Suprapubic skin (tissue), 4 donors: ENCODE data around the gene PDE4D. TPM values are rescaled to one million over a fixed set of nuclear protein-coding genes. Genes with fewer than 3 reads are reported as not detected.

Experiments used
- DNase-seq, 2 donors: peaks; one replicate each; pipeline ENCODE4 v3.0.0-alpha.2; 2019; ENCODE audit warnings: low spot score in 2 of 2
- H3K27ac ChIP-seq: fragments of 200-600 bp; sonication (generic); one replicate; pipeline ENCODE4 v1.5.1; 2019
- H3K27me3 ChIP-seq: fragments of 200-600 bp; sonication (generic); one replicate; pipeline ENCODE4 v1.5.1; 2019
- H3K36me3 ChIP-seq: fragments of 200-600 bp; sonication (generic); one replicate; pipeline ENCODE4 v1.5.1; 2019
- H3K4me1 ChIP-seq: fragments of 200-600 bp; sonication (generic); one replicate; pipeline ENCODE4 v1.5.1; 2019
- H3K4me3 ChIP-seq: fragments of 200-600 bp; sonication (generic); one replicate; pipeline ENCODE4 v1.5.1; 2019; ENCODE audit warnings: mild to moderate bottlenecking
- H3K9me3 ChIP-seq: fragments of 200-600 bp; sonication (generic); one replicate; pipeline ENCODE4 v1.5.1; 2019
- CTCF ChIP-seq, 2 donors: fragments of 200-600 bp in 1 of 2; fragments of 450-650 bp in 1 of 2; sonication (generic) in 1 of 2; IDR thresholded peaks; one replicate each; pipeline ENCODE4 v1.5.1; 2016 to 2019; ENCODE audit warnings: antibody characterized with exemption in 2 of 2, mild to moderate bottlenecking in 1 of 2, moderate library complexity in 1 of 2
- EP300 ChIP-seq: sonication (generic); formaldehyde crosslinking; IDR thresholded peaks from one replicate; pipeline ENCODE4 v1.6.1; 2017; ENCODE audit warnings: antibody characterized with exemption
- POLR2A ChIP-seq, 2 donors: fragments of 450-650 bp; IDR thresholded peaks; one replicate each; pipeline ENCODE4 v1.6.1; 2017; ENCODE audit warnings: antibody characterized with exemption in 2 of 2, mild to moderate bottlenecking in 2 of 2, moderate library complexity in 2 of 2
- POLR2AphosphoS5 ChIP-seq, 3 donors: sonication (generic); formaldehyde crosslinking; IDR thresholded peaks; one replicate each; pipeline ENCODE4 v1.6.1; 2017; ENCODE audit warnings: antibody characterized with exemption in 3 of 3
- WGBS: methylation state at CpG from one replicate; pipeline ENCODE4 v1.1.5; 2018; 5-methylcytosine and 5-hydroxymethylcytosine counted together
- total RNA-seq, 4 donors: library from RNA; depleted of rRNA; stranded (reverse); fragments of >200 nt; gene quantifications; one replicate each; pipeline ENCODE4 v1.1.0, GENCODE V29; 2016

Gene PDE4D
- total RNA-seq, 4 donors from 2014 or later, result 26.8 to 57.2 (median 29.9) TPM

GRCh38 chr5:59104400-59105127, 789.0 kb downstream of the PDE4D start:
- Histone ChIP-seq H3K9me3 (no peaks in the 10 kb centered on the region), H3K36me3 (no peaks in the 10 kb centered on the region), H3K27me3 (no peaks in the 10 kb centered on the region), H3K4me1 (peaks cover 19% of the 10 kb centered on the region), H3K27ac (no peak overlapping the region), H3K4me3 (no peak overlapping the region)
- TF ChIP-seq EP300 (no peak), CTCF (IDR thresholded peaks at IDR 0.05) (no peak), POLR2AphosphoS5 (IDR thresholded peaks at IDR 0.05) (no peak), POLR2A (IDR thresholded peaks at IDR 0.05) (no peak)
- DNase-seq, result no peak
- WGBS, result 47% methylated on average over 9 of the region's 9 CpGs

- H3K9me3 ChIP-seq, result no peaks in the 10 kb centered on the region
- TF ChIP-seq EP300, result no peak
- no peak for TF ChIP-seq POLR2A (IDR thresholded peaks at IDR 0.05)
- TF ChIP-seq CTCF (IDR thresholded peaks at IDR 0.05), result no peak
- TF ChIP-seq POLR2AphosphoS5 (IDR thresholded peaks at IDR 0.05), result no peak
- 40% methylated on average over 3 of the region's 3 CpGs for WGBS
- DNase-seq, result no peak
- H3K4me1 ChIP-seq, result peaks cover 19% of the 10 kb centered on the region
- H3K27me3 ChIP-seq, result no peaks in the 10 kb centered on the region
- H3K36me3 ChIP-seq, result no peaks in the 10 kb centered on the region
- H3K4me3 ChIP-seq, result no peak overlapping the region
- H3K27ac ChIP-seq, result no peak overlapping the region
These were observed 790.2 kb downstream of the PDE4D start for GRCh38 chr5:59103303-59103702.

- TF ChIP-seq POLR2AphosphoS5 (IDR thresholded peaks at IDR 0.05) (no peak), POLR2A (IDR thresholded peaks at IDR 0.05) (no peak), EP300 (no peak)
- DNase-seq, result no peak
- Histone ChIP-seq H3K36me3 (no peaks in the 10 kb centered on the region), H3K9me3 (no peaks in the 10 kb centered on the region), H3K4me1 (peaks cover 16% of the 10 kb centered on the region), H3K27ac (no peak overlapping the region), H3K27me3 (no peaks in the 10 kb centered on the region), H3K4me3 (no peak overlapping the region)
- 100% methylated on average over 1 of the region's 1 CpG for WGBS
These were observed 791.1 kb downstream of the PDE4D start for GRCh38 chr5:59102437-59102836.

- no peaks in the 10 kb centered on the region for H3K27me3 ChIP-seq
- no peak overlapping the region for H3K4me3 ChIP-seq
- 98% methylated on average over 5 of the region's 5 CpGs for WGBS
- no peak for DNase-seq
- H3K36me3 ChIP-seq, result no peaks in the 10 kb centered on the region
- no peak overlapping the region for H3K27ac ChIP-seq
- TF ChIP-seq POLR2A (IDR thresholded peaks at IDR 0.05), result no peak
- no peak for TF ChIP-seq EP300
- no peak for TF ChIP-seq POLR2AphosphoS5 (IDR thresholded peaks at IDR 0.05)
- no peak for TF ChIP-seq CTCF (IDR thresholded peaks at IDR 0.05)
- H3K4me1 ChIP-seq, result peaks cover 16% of the 10 kb centered on the region
- H3K9me3 ChIP-seq, result no peaks in the 10 kb centered on the region
These were observed 792.7 kb downstream of the PDE4D start for GRCh38 chr5:59100875-59101274.

- DNase-seq, result no peak
- Histone ChIP-seq H3K4me1 (peaks cover 15% of the 10 kb centered on the region), H3K9me3 (no peaks in the 10 kb centered on the region), H3K27ac (no peak overlapping the region), H3K36me3 (no peaks in the 10 kb centered on the region), H3K27me3 (no peaks in the 10 kb centered on the region), H3K4me3 (no peak overlapping the region)
- WGBS, result 94% methylated on average over 6 of the region's 6 CpGs
- TF ChIP-seq EP300, result no peak
- TF ChIP-seq POLR2A (IDR thresholded peaks at IDR 0.05), result no peak
- TF ChIP-seq POLR2AphosphoS5 (IDR thresholded peaks at IDR 0.05), result no peak
- no peak for TF ChIP-seq CTCF (IDR thresholded peaks at IDR 0.05)
These were observed 793.6 kb downstream of the PDE4D start for GRCh38 chr5:59099995-59100345.
